ENCODE results near the gene TMEM135.
"Not testable (repeated sequence)": the region's sequence is repeated elsewhere in the genome, so short reads cannot be mapped to it uniquely, and the experiment has no call there.

TMEM135 gene

GRCh38 chr11:87037450-87038234 lies at the start of gene TMEM135:
TSS of gene TMEM135 (plus strand) at chr11:87037934. CDS start at chr11:87038046, 112 bp downstream.
- DNase-seq (ENCODE audit: low read depth) = peak; percentile 82

GRCh38 chr11:86988351-86988881 lies 49.3 kb upstream of the TMEM135 start:
- no peak for DNase-seq (ENCODE audit: low read depth)

GRCh38 chr11:86990031-86990430 lies 47.7 kb upstream of the TMEM135 start:
- no peak for DNase-seq (ENCODE audit: low read depth)

GRCh38 chr11:86990515-86990914 lies 47.2 kb upstream of the TMEM135 start:
- no peak for DNase-seq (ENCODE audit: low read depth)

GRCh38 chr11:86991341-86991740 lies 46.4 kb upstream of the TMEM135 start:
- DNase-seq (ENCODE audit: low read depth) = no peak

- not testable (repeated sequence) for DNase-seq (ENCODE audit: low read depth)
Measured at GRCh38 chr11:86992340-86992739, 45.4 kb upstream of the TMEM135 start.

GRCh38 chr11:86993031-86993430 lies 44.7 kb upstream of the TMEM135 start:
- no peak for DNase-seq (ENCODE audit: low read depth)

GRCh38 chr11:86996953-86997570 lies 40.7 kb upstream of the TMEM135 start:
- no peak for DNase-seq (ENCODE audit: low read depth)

GRCh38 chr11:86999388-86999787 lies 38.3 kb upstream of the TMEM135 start:
- no peak for DNase-seq (ENCODE audit: low read depth)

- no peak for DNase-seq (ENCODE audit: low read depth)
Measured at GRCh38 chr11:86999859-87000753, 37.6 kb upstream of the TMEM135 start.

- DNase-seq (ENCODE audit: low read depth) = no peak
Measured at GRCh38 chr11:87002918-87003317, 34.8 kb upstream of the TMEM135 start.

- DNase-seq (ENCODE audit: low read depth) = not testable (repeated sequence)
Measured at GRCh38 chr11:87004281-87004680, 33.5 kb upstream of the TMEM135 start.

GRCh38 chr11:87005569-87005921 lies 32.2 kb upstream of the TMEM135 start:
- no peak for DNase-seq (ENCODE audit: low read depth)

GRCh38 chr11:87006035-87006434 lies 31.7 kb upstream of the TMEM135 start:
- no peak for DNase-seq (ENCODE audit: low read depth)

GRCh38 chr11:87007963-87008362 lies 29.8 kb upstream of the TMEM135 start:
- DNase-seq (ENCODE audit: low read depth) = peak; percentile 65

GRCh38 chr11:87012089-87012488 lies 25.6 kb upstream of the TMEM135 start:
- DNase-seq (ENCODE audit: low read depth) = no peak

GRCh38 chr11:87012673-87013072 lies 25.1 kb upstream of the TMEM135 start:
- no peak for DNase-seq (ENCODE audit: low read depth)

GRCh38 chr11:87013912-87014825 lies 23.6 kb upstream of the TMEM135 start:
- no peak for DNase-seq (ENCODE audit: low read depth)

GRCh38 chr11:87015645-87016044 lies 22.1 kb upstream of the TMEM135 start:
- no peak for DNase-seq (ENCODE audit: low read depth)

GRCh38 chr11:87019613-87020271 lies 18.0 kb upstream of the TMEM135 start:
- no peak for DNase-seq (ENCODE audit: low read depth)

GRCh38 chr11:87020336-87020735 lies 17.4 kb upstream of the TMEM135 start:
- DNase-seq (ENCODE audit: low read depth) = no peak

Measured in stromal cell of bone marrow (primary cell).